ENCODE results near the gene PCARE.

GRCh38 chr2:29105375-29105774 is 31.1 kb upstream of the PCARE start:
- TF ChIP-seq EZH2 (IDR thresholded peaks at IDR 0.05; ENCODE audit: borderline replicate concordance, low read length), result no peak
- TF ChIP-seq CTCF (conservative IDR thresholded peaks at IDR 0.05 in 1 of 2, IDR thresholded peaks at IDR 0.05 in 1 of 2; ENCODE audit: extremely low read depth in 1 of 2, insufficient read depth in 1 of 2, low read depth in 1 of 2, low read length in 2 of 2), result no peak

Measured in mammary epithelial cell (primary cell).